Body of pancreas (tissue), 4 donors: ENCODE data around the gene USF3. TPM values are rescaled to one million over a fixed set of nuclear protein-coding genes. Genes with fewer than 3 reads are reported as not detected.

Source experiments
- ATAC-seq: fragments of 150-250 bp; one replicate; pipeline ENCODE4 v1.9.1; 2016
- DNase-seq, 4 donors: peaks; one replicate each; pipeline ENCODE4 v3.0.0-alpha.2; 2019
- H3K27ac ChIP-seq, 4 donors: fragments of 200-600 bp; sonication (generic); 1 replicate in 3 of 4; 2 replicates in 1 of 4; pipeline versions ENCODE4 v1.5.1 to v1.6.1; 2016 to 2019; ENCODE audit warnings: mild to moderate bottlenecking in 1 of 4, mixed read lengths in 1 of 4, moderate library complexity in 1 of 4
- H3K27me3 ChIP-seq, 2 donors: fragments of 200-600 bp; sonication (generic); one replicate each; pipeline ENCODE4 v1.6.0; 2016; ENCODE audit warnings: mild to moderate bottlenecking in 1 of 2
- H3K36me3 ChIP-seq, 2 donors: fragments of 200-600 bp; sonication (generic); replicated peaks in 1 of 2; 2 replicates each; pipeline ENCODE4 v1.5.1; 2016; ENCODE audit warnings: low read depth in 2 of 2; ENCODE audit not compliant: insufficient read depth in 1 of 2
- H3K4me1 ChIP-seq: fragments of 200-600 bp; sonication (generic); one replicate; pipeline ENCODE4 v1.6.0; 2016
- H3K4me3 ChIP-seq, 2 donors: fragments of 200-600 bp; sonication (generic); 1 replicate in 1 of 2; 2 replicates in 1 of 2; pipeline ENCODE4 v1.5.1; 2016 to 2019
- H3K9me3 ChIP-seq, 3 donors: fragments of 200-600 bp; sonication (generic); 1 replicate in 2 of 3; 2 replicates in 1 of 3; pipeline ENCODE4 v1.5.1; 2016
- POLR2A ChIP-seq, 3 donors: fragments of 450-650 bp; IDR thresholded peaks; one replicate each; pipeline ENCODE4 v1.6.1; 2016; ENCODE audit warnings: antibody characterized with exemption in 3 of 3, mild to moderate bottlenecking in 2 of 3
- WGBS, 2 donors: methylation state at CpG; one replicate each; pipeline ENCODE4 v1.1.5; 2017; 5-methylcytosine and 5-hydroxymethylcytosine counted together
- intact Hi-C: fragments of 100-400 bp; cut with DNase I; formaldehyde crosslinking; loops from one replicate; pipeline ENCODE4 v1.15.1; 2023
- total RNA-seq, 2 donors: library from RNA; depleted of rRNA; stranded (reverse); fragments of >200 nt; gene quantifications; one replicate each; pipeline ENCODE4 v1.1.0, GENCODE V29; 2016
- TF ChIP-seq, protein P1 (sequence below), 7 experiments: fragments of 450-650 bp in 4 of 7; fragments of 200-600 bp in 3 of 7; sonication (generic) in 3 of 7; IDR thresholded peaks; one replicate each; pipeline ENCODE4 v1.5.1; 2016 to 2019; ENCODE audit warnings: antibody characterized with exemption in 7 of 7

The USF3 gene
- total RNA-seq, 2 donors from 2014 or later = 10.5 to 13.2 TPM

GRCh38 chr3:113678773-113679172 lies 17.7 kb downstream of the USF3 start:
- no peaks in the 10 kb centered on the region for H3K9me3 ChIP-seq
- intact Hi-C loops = no loop called here
- no peaks in the 10 kb centered on the region for H3K27me3 ChIP-seq
- H3K27ac ChIP-seq = no peak overlapping the region
- ATAC-seq (no peak), DNase-seq (no peak)
- no peak overlapping the region for H3K4me3 ChIP-seq
- WGBS, 2 donors = 93 to 95% methylated on average over 4 of the region's 4 CpGs
- peaks cover 9% of the 10 kb centered on the region for H3K4me1 ChIP-seq
- no peak for TF ChIP-seq POLR2A (IDR thresholded peaks at IDR 0.05)
- TF ChIP-seq, protein P1, sequence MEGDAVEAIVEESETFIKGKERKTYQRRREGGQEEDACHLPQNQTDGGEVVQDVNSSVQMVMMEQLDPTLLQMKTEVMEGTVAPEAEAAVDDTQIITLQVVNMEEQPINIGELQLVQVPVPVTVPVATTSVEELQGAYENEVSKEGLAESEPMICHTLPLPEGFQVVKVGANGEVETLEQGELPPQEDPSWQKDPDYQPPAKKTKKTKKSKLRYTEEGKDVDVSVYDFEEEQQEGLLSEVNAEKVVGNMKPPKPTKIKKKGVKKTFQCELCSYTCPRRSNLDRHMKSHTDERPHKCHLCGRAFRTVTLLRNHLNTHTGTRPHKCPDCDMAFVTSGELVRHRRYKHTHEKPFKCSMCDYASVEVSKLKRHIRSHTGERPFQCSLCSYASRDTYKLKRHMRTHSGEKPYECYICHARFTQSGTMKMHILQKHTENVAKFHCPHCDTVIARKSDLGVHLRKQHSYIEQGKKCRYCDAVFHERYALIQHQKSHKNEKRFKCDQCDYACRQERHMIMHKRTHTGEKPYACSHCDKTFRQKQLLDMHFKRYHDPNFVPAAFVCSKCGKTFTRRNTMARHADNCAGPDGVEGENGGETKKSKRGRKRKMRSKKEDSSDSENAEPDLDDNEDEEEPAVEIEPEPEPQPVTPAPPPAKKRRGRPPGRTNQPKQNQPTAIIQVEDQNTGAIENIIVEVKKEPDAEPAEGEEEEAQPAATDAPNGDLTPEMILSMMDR (IDR thresholded peaks at IDR 0.05) = no peak
- H3K36me3 ChIP-seq = peaks cover 0 to 3% of the 10 kb centered on the region in 2 donors

DNA sequence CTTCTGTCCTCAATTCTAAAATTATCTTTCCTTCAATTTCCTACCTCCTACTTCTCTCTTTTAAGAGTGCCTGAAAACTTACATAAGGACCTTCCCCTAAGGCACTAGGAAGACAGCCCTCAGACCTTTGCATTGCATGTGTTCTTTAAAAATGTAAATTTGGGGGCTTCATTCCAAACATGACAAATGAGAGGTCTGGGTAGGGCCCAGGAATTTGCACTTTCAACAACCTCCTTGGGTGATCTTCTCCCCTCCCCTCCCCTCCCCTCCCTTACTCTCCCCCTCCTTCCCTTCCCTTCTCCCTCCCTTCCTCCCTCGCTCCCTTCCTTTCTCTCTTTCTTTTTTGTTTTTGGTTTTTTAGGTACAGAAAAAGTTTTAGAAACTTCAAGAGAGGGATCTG lies 18.7 kb downstream of the USF3 start:
- TF ChIP-seq, protein P1 (IDR thresholded peaks at IDR 0.05) = no peak
- TF ChIP-seq POLR2A (IDR thresholded peaks at IDR 0.05) = no peak
- 75% methylated on average over 1 of the region's 1 CpG; no CpG with 5 or more reads in 1 of the 2 donors for WGBS, 2 donors
- H3K9me3 ChIP-seq = no peaks in the 10 kb centered on the region
- H3K4me3 ChIP-seq = no peak overlapping the region
- intact Hi-C loops = no loop called here
- no peaks in the 10 kb centered on the region for H3K27me3 ChIP-seq
- no peak for DNase-seq
- H3K27ac ChIP-seq = no peak overlapping the region
- no peak for ATAC-seq
- H3K36me3 ChIP-seq = peaks cover 0 to 3% of the 10 kb centered on the region in 2 donors
- H3K4me1 ChIP-seq = peaks cover 11% of the 10 kb centered on the region

GRCh38 chr3:113676261-113676660 lies 20.2 kb downstream of the USF3 start:
- no peak for TF ChIP-seq POLR2A (IDR thresholded peaks at IDR 0.05)
- TF ChIP-seq, protein P1 (IDR thresholded peaks at IDR 0.05) = no peak
- Histone ChIP-seq H3K9me3 (no peaks in the 10 kb centered on the region), H3K27ac (no peak overlapping the region), H3K4me3 (no peak overlapping the region), H3K36me3 (peaks cover 0 to 3% of the 10 kb centered on the region in 2 donors), H3K4me1 (peaks cover 5% of the 10 kb centered on the region), H3K27me3 (no peaks in the 10 kb centered on the region)
- 87 to 96% methylated on average over 3 of the region's 3 CpGs for WGBS, 2 donors
- ATAC-seq = no peak
- DNase-seq = no peak
- intact Hi-C loops = no loop called here

- intact Hi-C loops = no loop called here
- ATAC-seq = no peak
- no peak overlapping the region for H3K4me3 ChIP-seq
Observed at GRCh38 chr3:113673593-113673992, 22.8 kb downstream of the USF3 start.

DNA sequence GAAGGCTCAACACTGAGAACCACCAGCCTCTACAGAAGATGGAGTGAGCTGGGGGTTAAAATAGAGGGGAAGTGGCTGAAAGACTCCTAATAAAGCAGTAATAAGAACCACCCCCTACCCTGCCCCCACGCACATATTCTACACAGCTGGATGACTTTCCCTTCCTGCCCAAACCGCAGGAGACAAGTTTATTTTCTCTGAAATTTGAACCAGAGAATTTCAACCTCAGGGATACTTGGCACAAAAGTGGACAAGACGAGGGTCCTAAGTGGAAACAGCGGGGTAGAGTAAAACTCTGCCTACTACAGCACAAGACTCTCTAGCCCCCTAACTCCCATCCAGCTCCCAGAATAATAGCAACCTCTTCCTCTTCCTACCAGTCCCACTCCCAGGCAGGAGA lies 28.4 kb downstream of the USF3 start:
- Histone ChIP-seq H3K4me3 (no peak overlapping the region), H3K9me3 (no peaks in the 10 kb centered on the region), H3K4me1 (peaks cover 48% of the 10 kb centered on the region), H3K36me3 (no peaks in the 10 kb centered on the region), H3K27me3 (no peaks in the 10 kb centered on the region), H3K27ac (peak overlapping the region in 3 of 4 donors; percentile 34 to 57 (median 53))
- intact Hi-C loops = no loop called here
- DNase-seq = no peak
- WGBS, 2 donors = 67 to 84% methylated on average over 4 of the region's 4 CpGs
- no peak for ATAC-seq
- TF ChIP-seq POLR2A (IDR thresholded peaks at IDR 0.05) = no peak

More at GRCh38 chr3:113673593-113673992, 22.8 kb downstream of the USF3 start:
- H3K4me1 ChIP-seq = peaks cover 10% of the 10 kb centered on the region
- WGBS, 2 donors = 11 to 19% methylated on average over 4 of the region's 4 CpGs
- no peaks in the 10 kb centered on the region for H3K27me3 ChIP-seq
- peaks cover 0 to 3% of the 10 kb centered on the region in 2 donors for H3K36me3 ChIP-seq
- no peak for DNase-seq
- H3K27ac ChIP-seq = no peak overlapping the region
- H3K9me3 ChIP-seq = no peaks in the 10 kb centered on the region
- TF ChIP-seq, protein P1 (IDR thresholded peaks at IDR 0.05) = no peak
- no peak for TF ChIP-seq POLR2A (IDR thresholded peaks at IDR 0.05)
